Measurements from ENCODE around the gene MYLK.

DNA sequence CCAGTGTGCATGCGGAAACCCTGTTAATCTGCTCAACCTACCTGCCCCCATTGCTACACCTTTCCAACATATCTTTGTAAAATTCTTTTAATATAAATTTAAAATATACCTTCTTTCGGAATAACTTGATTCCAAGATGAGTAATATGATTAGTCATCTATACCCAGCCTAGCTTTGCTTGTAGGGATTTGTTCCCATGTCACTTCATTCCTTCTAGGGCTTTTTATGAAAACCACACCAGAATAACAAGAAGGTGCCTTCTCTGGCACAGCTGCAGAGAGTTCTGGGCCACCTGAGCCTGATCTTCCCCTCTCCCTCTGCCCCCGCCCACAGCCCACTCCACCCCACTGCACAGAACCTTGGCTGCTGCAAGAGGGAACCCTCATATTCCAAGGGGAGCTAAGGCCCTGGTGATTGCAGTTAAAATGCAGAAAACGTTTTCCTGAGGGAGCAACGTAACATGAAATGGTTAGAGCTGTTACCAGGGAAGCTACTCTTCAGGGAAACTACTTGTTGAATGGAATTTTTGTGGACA lies 260.7 kb downstream of the MYLK start:
- TF ChIP-seq SIN3A (IDR thresholded peaks at IDR 0.05; ENCODE audit: borderline replicate concordance, insufficient read depth, low read length) (no peak), POLR2AphosphoS5 (IDR thresholded peaks at IDR 0.05; ENCODE audit: low read depth, low read length) (no peak), REST (IDR thresholded peaks at IDR 0.05; ENCODE audit: insufficient read depth in 1 of 2, low read depth in 2 of 2, low read length in 2 of 2) (no peak), TAF1 (IDR thresholded peaks at IDR 0.05; ENCODE audit: borderline replicate concordance, insufficient read depth, low read length) (no peak), FOXP2 (optimal IDR thresholded peaks at IDR 0.05; ENCODE audit: borderline replicate concordance, extremely low read depth, extremely low read length, insufficient read depth) (no peak)

All from PFSK-1 (cell line).